Fibroblast of mammary gland (primary cell): ENCODE results near the gene LINC01488.

ENCODE experiments used
- DNase-seq: peaks from one replicate; pipeline ENCODE4 v3.0.0-alpha.2; 2010; ENCODE audit warnings: low read depth
- H3K4me3 ChIP-seq: 2 replicates; pipeline ENCODE4 v1.5.1; 2011; ENCODE audit warnings: low read depth, mild to moderate bottlenecking, low read length, moderate library complexity; ENCODE audit not compliant: control insufficient read depth
- TF ChIP-seq, protein P1 (sequence below): conservative IDR thresholded peaks from 2 replicates; pipeline ENCODE4 v1.5.1; 2011; ENCODE audit warnings: low read depth, low read length, inconsistent platforms; ENCODE audit not compliant: control insufficient read depth, insufficient read depth

LINC01488 gene

DNA sequence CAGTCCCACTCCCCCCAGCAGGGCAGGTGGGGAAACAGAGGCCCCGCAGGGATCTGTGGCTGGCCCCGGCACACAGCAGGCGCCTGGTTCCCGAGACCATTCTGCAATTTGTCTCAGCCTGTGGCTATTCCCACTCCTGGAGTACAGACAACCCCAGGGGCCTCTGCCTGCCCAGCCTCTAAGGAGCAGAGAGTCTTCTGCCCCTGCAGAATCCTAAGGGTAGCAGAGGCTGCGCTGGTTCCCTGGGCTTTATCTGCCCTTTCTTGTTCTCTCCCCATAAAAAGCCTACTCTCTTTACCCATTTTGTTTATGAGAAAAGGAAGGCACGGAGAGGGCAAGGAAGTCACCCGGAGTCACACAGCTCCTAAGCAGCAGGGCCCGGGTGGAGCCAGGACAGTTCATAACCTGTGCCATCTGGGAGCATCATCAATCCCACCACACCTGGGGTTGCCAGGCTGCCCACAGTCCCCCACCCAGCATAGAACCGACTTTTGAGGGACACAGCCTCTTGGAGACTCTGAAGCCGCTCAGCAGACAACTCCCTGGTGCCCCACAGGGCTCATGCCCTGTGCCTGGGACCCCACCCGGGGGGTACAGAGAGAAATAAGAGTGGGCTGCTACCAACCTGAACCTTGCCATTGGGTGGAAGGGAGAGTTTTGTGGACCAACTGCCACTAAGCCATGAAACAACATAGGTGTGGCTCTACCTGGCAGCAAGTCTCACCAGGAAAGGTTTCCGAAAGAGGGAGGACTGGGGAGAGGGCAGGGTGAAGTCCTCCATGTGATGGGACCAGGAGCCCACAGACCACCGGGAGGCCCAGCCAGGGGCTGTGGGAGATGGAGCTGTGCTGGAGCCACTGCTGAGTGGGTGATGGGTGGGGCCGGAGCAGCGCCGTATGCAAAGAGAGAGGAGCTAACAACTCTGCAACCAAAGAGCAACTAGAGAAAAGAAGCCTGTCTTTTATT, 17.2 kb upstream of the LINC01488 start:
- DNase-seq = no peak
- TF ChIP-seq, protein P1, sequence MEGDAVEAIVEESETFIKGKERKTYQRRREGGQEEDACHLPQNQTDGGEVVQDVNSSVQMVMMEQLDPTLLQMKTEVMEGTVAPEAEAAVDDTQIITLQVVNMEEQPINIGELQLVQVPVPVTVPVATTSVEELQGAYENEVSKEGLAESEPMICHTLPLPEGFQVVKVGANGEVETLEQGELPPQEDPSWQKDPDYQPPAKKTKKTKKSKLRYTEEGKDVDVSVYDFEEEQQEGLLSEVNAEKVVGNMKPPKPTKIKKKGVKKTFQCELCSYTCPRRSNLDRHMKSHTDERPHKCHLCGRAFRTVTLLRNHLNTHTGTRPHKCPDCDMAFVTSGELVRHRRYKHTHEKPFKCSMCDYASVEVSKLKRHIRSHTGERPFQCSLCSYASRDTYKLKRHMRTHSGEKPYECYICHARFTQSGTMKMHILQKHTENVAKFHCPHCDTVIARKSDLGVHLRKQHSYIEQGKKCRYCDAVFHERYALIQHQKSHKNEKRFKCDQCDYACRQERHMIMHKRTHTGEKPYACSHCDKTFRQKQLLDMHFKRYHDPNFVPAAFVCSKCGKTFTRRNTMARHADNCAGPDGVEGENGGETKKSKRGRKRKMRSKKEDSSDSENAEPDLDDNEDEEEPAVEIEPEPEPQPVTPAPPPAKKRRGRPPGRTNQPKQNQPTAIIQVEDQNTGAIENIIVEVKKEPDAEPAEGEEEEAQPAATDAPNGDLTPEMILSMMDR = no peak
- no peak overlapping the region for H3K4me3 ChIP-seq

DNA sequence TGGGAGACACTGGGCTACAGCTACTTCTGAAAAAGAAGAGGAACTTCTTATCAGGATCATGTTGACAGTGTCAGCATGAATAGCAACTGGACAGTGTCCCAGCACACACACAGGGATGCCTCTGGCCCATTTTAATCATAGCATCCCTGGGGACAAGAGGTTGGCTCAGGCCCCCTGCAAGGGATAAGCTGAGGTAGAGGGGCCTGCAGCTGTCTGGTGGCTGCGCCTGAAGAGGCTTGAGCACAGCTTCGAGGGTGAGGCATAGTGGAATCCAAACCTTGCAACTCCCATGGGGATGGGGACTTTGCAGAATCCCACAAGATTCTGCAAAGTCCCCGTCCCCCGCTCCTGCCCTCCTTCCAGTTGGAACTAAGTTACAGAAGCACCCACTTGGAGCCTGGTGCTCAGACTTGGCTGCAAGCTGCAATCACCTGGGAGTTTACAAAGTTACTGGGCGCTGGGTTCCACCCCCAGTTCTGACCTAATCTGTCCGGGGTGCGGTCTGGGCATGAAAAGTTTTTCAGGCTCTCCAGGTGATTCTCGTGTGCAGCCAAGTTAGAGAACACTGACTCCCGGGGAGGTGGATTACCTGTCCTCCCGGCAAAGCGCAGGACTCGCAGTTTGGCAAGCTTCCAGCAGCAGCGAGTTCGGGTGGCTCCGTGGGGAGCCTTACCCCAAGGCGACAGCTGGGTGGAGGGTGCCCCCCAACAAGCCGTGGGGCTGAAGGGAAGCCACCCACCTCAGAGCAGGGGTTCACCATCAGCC, 16.0 kb upstream of the LINC01488 start:
- H3K4me3 ChIP-seq = no peak overlapping the region
- TF ChIP-seq, protein P1 = no peak
- DNase-seq = no peak

DNA sequence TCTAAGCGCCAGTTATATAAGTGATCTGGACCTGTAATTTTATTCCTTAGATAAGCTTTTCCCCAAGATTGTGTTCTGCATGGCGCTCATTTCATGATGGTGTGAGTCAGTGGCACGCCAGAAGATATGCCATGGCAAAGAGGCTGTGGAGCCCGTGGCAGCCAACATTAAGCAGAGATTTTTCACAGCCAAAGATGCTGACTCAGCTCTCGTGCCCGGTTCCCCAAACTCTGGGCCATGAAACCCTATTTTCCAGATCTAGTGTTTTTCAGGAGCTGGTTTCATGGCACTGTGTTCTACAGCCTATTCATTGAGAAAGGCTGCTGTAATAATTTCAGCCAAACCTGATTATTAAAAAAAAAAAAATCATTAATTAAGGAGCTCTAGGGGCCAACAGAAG, 15.4 kb upstream of the LINC01488 start:
- TF ChIP-seq, protein P1 = no peak
- H3K4me3 ChIP-seq = no peak overlapping the region
- no peak for DNase-seq

DNA sequence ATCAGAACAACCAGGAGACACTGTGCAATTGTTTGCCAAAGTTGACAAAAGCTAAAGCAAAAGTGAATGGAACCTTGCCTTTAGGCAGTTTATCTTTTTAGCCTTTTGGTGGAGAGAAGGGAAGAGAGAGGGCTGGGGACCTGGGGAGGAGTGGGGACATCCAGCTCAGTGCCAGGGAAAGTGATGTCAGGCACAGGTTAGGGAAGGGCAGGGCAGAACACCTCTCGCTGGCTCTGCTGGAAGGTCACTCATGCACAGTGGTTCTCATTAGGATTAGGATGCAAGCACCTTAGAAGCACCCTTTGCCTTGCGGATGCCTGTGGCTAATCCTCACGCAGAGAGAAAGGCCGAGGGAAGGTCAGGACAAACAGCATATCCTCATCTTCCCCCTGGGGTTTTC, 14.3 kb upstream of the LINC01488 start:
- DNase-seq = no peak
- TF ChIP-seq, protein P1 = no peak
- no peak overlapping the region for H3K4me3 ChIP-seq

DNA sequence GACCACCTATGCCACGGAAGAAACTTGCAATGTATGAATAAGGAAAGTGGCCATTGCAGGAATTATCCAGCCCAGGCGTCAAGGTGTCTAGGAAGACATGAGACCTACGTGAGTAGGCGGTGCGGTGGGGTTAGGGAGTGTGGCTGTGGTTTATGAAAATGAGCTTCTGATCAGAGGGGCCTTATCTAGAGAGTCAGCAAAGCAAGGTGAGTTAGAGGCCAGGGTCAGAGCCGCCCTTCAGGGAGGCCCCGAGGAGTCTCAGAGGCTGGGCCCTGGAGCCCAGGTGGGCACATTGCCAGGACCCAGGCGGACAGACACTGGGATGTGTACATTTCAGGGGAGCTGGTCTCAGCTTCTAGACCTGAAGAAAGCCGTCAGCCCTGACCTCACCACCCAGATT, 13.8 kb upstream of the LINC01488 start:
- no peak for DNase-seq
- TF ChIP-seq, protein P1 = no peak
- no peak overlapping the region for H3K4me3 ChIP-seq

DNA sequence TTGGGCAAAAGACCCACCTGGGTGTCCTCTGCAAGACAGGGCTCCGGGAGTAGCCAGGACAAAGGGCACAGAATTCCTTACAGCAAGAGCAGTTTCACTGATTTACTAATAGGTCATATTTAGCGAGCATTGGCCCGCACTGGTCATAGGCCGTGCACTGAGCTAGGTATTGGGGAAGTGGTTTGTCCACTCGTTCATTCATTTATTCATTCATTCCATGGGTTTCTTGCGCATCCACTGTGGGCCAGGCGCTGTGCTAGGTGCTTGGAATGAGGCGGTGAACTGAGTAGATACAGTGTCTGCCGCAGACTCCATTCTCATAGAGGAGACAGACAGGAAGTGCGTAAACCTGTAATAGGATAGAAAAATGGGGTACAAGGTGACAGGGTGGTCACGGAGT, 13.2 kb upstream of the LINC01488 start:
- DNase-seq = no peak
- H3K4me3 ChIP-seq = no peak overlapping the region
- TF ChIP-seq, protein P1 = no peak
